Peyer's patch (tissue), 4 donors: ENCODE data around the gene AGA.

Experiments
- CTCF ChIP-seq, 6 experiments: fragments of 450-650 bp in 4 of 6; fragments of 200-600 bp in 2 of 6; sonication (generic) in 1 of 6; IDR thresholded peaks; one replicate each; pipeline ENCODE4 v1.5.1; 2017 to 2019; ENCODE audit warnings: antibody characterized with exemption in 6 of 6, mild to moderate bottlenecking in 3 of 6, moderate library complexity in 1 of 6
- POLR2A ChIP-seq, 2 donors: fragments of 450-650 bp; IDR thresholded peaks; one replicate each; pipeline ENCODE4 v1.5.1; 2017; ENCODE audit warnings: antibody characterized with exemption in 2 of 2, mild to moderate bottlenecking in 2 of 2, moderate library complexity in 2 of 2

GRCh38 chr4:177464026-177464425 is 21.8 kb upstream of the AGA start:
- TF ChIP-seq CTCF (IDR thresholded peaks at IDR 0.05) (no peak), POLR2A (IDR thresholded peaks at IDR 0.05) (no peak)
